ENCODE results near the gene ADAMTSL5. TPM values are rescaled to one million over a fixed set of nuclear protein-coding genes. Genes with fewer than 3 reads are reported as not detected.
"Not testable (repeated sequence)": the region's sequence is repeated elsewhere in the genome, so short reads cannot be mapped to it uniquely, and the experiment has no call there.

ADAMTSL5 gene
- total RNA-seq, 1 experiment from 2014 or later, result 1.8 TPM

GRCh38 chr19:1511318-1512317, 1.2 kb downstream of the ADAMTSL5 start:
- DNase-seq (ENCODE audit: low spot score), result no peak

- no peak for DNase-seq (ENCODE audit: low spot score)
These were observed 2.0 kb downstream of the ADAMTSL5 start for GRCh38 chr19:1510807-1511206.

- DNase-seq (ENCODE audit: low spot score), result no peak
These were observed 2.4 kb downstream of the ADAMTSL5 start for GRCh38 chr19:1510442-1510806.

GRCh38 chr19:1509602-1510441, 3.0 kb downstream of the ADAMTSL5 start:
- no peak for DNase-seq (ENCODE audit: low spot score)

- no peak for DNase-seq (ENCODE audit: low spot score)
These were observed 4.3 kb downstream of the ADAMTSL5 start for GRCh38 chr19:1508507-1508856.

GRCh38 chr19:1507763-1508506, 4.9 kb downstream of the ADAMTSL5 start:
- DNase-seq (ENCODE audit: low spot score), result peak; percentile 72

DNA sequence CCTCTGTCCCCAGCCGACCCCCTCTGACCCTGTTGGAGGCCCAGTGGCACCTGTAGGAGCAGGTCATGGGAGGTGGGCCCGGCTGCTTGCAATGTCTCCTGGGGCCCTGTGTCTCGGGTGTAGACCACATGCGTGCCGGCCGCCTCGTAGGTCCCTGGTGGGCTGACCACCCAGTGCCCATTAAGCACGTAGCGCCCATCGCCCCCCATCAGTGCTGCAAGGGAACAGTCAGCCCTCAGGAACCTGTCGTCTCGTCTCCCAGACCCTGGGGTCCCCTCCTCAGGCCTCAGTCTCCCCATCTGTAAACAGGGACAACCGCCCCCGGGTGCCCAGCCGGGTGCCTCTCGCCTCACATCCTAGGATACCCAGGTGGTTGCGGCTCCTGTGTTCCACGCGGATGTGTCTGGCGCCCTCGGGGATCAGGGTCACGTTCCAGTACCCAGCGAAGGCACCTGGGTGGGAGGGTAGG, 5.6 kb downstream of the ADAMTSL5 start:
- DNase-seq (ENCODE audit: low spot score), result no peak

- no peak for DNase-seq (ENCODE audit: low spot score)
These were observed 6.6 kb downstream of the ADAMTSL5 start for GRCh38 chr19:1505991-1506881.

DNA sequence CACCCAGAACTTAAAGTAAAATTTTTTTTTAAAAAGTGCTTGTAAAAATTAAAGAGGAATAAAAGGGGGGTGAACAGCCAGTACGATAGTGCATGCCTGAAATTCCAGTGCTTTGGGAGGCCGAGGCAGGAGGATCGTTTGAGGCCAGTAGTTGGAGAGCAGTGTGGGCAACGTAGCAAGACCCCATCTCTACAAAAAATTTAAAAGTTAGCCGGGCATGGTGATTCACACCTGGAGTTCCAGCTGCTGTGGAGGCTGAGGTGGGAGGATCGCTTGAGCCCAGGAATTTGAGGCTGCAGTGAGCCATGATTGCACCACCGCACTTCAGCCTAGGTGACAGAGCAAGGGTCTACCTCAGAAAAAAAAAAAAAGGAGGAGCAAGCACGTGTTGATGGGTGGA, 7.8 kb downstream of the ADAMTSL5 start:
- no peak for DNase-seq (ENCODE audit: low spot score)

DNA sequence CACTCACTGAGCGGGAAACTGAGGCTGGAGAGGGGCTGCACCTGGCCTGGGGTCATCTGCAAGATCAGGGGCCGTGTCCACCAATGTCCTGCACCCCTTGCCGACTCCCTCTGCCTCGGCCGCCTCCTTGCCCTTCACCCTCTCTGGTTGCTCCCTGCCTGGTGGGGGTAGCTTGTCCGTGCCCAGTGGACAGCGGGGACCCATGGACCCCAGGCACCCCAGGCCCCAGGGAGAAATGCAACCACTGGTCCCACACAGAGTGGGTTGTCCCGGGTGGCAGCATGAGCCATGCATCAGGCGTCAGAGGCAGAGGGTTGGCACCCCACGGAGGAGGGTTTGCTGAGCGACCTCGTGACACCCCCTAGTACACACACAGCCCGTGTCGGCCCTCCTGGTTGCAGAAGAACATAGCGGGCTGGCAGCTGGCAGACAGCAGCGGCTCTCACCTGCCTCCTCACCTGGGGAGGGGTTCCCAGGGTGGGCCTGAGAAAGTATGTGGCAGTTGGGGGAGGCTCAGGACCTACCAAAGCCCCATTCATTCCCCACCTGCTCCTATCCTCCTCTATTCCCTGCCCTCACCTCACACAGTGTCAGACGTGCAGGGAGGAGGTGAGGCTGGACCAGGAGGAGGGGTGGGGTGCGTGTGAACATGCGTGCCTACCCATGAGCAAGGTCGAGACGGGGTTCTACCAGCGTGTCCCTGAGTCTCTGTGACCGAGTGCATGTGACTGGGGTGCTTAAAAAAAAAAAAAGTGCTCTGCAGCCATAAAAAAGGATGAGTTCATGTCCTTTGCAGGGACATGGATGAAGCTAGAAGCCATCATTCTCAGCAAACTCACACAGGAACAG, 8.7 kb downstream of the ADAMTSL5 start:
- no peak for DNase-seq (ENCODE audit: low spot score)

- DNase-seq (ENCODE audit: low spot score), result no peak
These were observed 9.5 kb downstream of the ADAMTSL5 start for GRCh38 chr19:1503089-1503924.

DNA sequence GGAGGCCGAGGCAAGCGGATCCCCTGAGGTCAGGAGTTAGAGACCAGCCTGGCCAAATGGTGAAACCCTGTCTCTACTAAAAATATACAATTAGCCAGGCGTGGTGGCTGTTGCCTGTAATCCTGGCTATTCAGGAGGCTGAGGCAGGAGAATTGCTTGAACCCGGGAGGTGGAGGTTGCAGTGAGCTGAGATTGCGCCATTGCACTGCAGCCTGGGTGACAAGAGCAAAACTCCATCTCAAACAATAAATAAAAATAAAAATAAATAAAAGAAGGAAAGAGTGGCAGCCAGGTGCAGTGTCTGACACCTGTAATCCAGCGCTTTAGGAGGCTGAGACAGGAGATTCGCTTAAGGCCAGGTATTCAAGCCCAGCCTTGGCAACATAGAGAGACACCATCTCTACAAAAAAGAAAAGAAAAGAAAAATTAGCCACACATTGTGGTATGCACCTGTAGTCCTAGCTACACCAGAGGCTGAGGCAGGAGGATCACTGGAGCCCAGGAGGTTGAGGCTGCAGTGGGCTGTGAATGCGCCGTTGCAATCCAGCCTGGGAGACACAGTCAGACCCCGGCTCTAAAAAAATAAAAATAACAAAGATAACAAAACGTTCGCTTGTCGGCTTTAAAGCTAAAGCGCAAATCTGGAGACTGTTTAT, 10.3 kb downstream of the ADAMTSL5 start:
- DNase-seq (ENCODE audit: low spot score), result no peak

DNA sequence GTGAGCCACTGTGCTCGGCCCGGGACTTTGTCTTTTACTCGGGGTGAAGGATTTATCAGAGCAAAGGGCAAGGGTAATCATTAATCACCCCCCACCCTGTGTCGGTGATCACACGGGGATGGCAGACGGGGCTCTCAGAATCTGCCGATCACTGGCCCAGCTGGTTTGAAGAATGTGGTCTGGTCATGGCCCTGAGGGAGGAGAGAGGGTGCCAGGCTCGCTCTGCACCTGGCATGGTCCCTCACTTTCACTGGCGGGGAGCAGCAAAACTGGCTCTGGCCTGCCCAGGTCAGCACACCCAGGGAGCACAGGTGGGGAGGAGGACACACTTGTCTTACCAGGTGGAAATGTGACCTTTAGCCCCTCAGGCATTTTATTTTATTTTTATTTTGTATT, 11.6 kb downstream of the ADAMTSL5 start:
- DNase-seq (ENCODE audit: low spot score), result no peak

GRCh38 chr19:1499231-1499630, 13.6 kb downstream of the ADAMTSL5 start:
- not testable (repeated sequence) for DNase-seq (ENCODE audit: low spot score)

GRCh38 chr19:1497578-1498235, 15.1 kb downstream of the ADAMTSL5 start:
- no peak for DNase-seq (ENCODE audit: low spot score)

DNA sequence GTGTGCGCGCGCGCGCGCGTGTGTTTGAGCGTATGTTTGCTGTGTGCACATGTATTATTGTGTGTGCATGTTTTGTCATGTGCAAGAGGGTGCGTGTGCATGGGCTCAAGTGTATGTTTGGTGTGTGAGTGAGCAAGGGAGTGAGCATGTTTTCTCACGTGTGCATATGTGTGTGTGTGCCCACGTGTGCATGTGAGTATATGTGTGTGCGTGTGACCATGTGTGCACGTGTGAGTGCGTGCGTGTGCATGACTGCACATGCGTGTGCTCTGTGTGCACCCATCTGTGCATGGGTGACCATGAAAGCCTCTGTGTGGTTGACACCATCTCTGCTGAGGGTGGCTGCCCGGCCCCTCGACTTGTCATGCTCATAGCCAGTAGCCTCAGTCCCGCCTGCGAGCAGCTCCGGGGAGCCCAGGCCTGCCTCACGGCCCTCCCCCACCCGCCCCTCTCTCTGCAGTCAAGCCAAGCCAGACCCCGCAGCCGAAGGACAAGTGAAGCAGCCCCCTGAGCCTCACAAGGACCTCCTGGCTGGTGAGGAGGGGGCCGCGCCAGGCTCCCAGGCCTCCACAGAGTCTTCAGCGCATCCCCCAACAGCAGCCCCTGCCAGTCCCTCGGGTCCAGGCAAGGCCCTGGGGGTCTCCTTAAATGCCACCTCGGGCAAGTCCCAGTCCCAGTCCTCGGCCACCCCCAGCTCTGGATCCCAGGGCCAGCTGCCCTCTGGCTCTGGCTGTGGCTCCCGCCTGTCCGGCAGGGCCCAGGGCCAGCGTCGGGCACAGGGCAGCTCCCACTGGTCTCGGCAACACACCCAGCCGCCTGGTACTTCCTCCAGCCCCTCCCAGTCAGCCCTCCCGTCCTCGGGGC, 15.9 kb downstream of the ADAMTSL5 start:
- DNase-seq (ENCODE audit: low spot score), result no peak

Data from H4 (cell line).